ENCODE results near the gene MORC1.

The MORC1 gene

GRCh38 chr3:109155828-109156227 lies 37.9 kb upstream of the MORC1 start:
- Histone ChIP-seq H3K4me2 (ENCODE audit: insufficient read depth, low read length) (no peak overlapping the region), H3K79me2 (ENCODE audit: insufficient read depth, low read length) (no peaks in the 10 kb centered on the region), H3K4me1 (ENCODE audit: insufficient read depth, low read length) (no peaks in the 10 kb centered on the region), H3K36me3 (ENCODE audit: insufficient read depth, low read length) (no peaks in the 10 kb centered on the region), H3K9ac (ENCODE audit: low read depth, low read length) (no peak overlapping the region), H3K27ac (ENCODE audit: low read length) (no peak overlapping the region), H3K9me3 (ENCODE audit: insufficient read depth, low read length, severe bottlenecking) (no peaks in the 10 kb centered on the region), H2AFZ (ENCODE audit: low read depth, low read length) (no peak overlapping the region), H3K4me3 (ENCODE audit: low read depth in 1 of 2, low read length in 2 of 2) (no peak overlapping the region), H4K20me1 (ENCODE audit: insufficient read depth, low read length) (no peaks in the 10 kb centered on the region), H3K27me3 (ENCODE audit: insufficient read depth, low read length, poor library complexity) (no peaks in the 10 kb centered on the region)
- ATAC-seq (ENCODE audit: insufficient read depth, low read depth) (no peak), DNase-seq (no peak)
- TF ChIP-seq CTCF (IDR thresholded peaks at IDR 0.05; ENCODE audit: borderline replicate concordance, extremely low read depth, low read length, poor library complexity, severe bottlenecking), result no peak

- Histone ChIP-seq H3K27ac (ENCODE audit: low read length) (no peak overlapping the region), H3K4me2 (ENCODE audit: insufficient read depth, low read length) (no peak overlapping the region), H2AFZ (ENCODE audit: low read depth, low read length) (no peak overlapping the region), H3K9ac (ENCODE audit: low read depth, low read length) (no peak overlapping the region), H3K27me3 (ENCODE audit: insufficient read depth, low read length, poor library complexity) (no peaks in the 10 kb centered on the region), H4K20me1 (ENCODE audit: insufficient read depth, low read length) (no peaks in the 10 kb centered on the region), H3K4me3 (ENCODE audit: low read depth in 1 of 2, low read length in 2 of 2) (no peak overlapping the region), H3K9me3 (ENCODE audit: insufficient read depth, low read length, severe bottlenecking) (no peaks in the 10 kb centered on the region), H3K79me2 (ENCODE audit: insufficient read depth, low read length) (no peaks in the 10 kb centered on the region), H3K4me1 (ENCODE audit: insufficient read depth, low read length) (no peaks in the 10 kb centered on the region), H3K36me3 (ENCODE audit: insufficient read depth, low read length) (no peaks in the 10 kb centered on the region)
- TF ChIP-seq EZH2 (IDR thresholded peaks at IDR 0.05; ENCODE audit: borderline replicate concordance, low read depth, low read length, severe bottlenecking) (no peak), CTCF (IDR thresholded peaks at IDR 0.05; ENCODE audit: borderline replicate concordance, extremely low read depth, low read length, poor library complexity, severe bottlenecking) (no peak)
- no peak for DNase-seq
- ATAC-seq (ENCODE audit: insufficient read depth, low read depth), result no peak
Observed at GRCh38 chr3:109154979-109155378, 37.0 kb upstream of the MORC1 start.

- no peaks in the 10 kb centered on the region for H3K9me3 ChIP-seq (ENCODE audit: insufficient read depth, low read length, severe bottlenecking)
- no peaks in the 10 kb centered on the region for H3K36me3 ChIP-seq (ENCODE audit: insufficient read depth, low read length)
- no peaks in the 10 kb centered on the region for H3K27me3 ChIP-seq (ENCODE audit: insufficient read depth, low read length, poor library complexity)
- H3K4me1 ChIP-seq (ENCODE audit: insufficient read depth, low read length), result no peaks in the 10 kb centered on the region
- no peak overlapping the region for H2AFZ ChIP-seq (ENCODE audit: low read depth, low read length)
- TF ChIP-seq CTCF (IDR thresholded peaks at IDR 0.05; ENCODE audit: borderline replicate concordance, extremely low read depth, low read length, poor library complexity, severe bottlenecking), result no peak
- no peak for TF ChIP-seq EZH2 (IDR thresholded peaks at IDR 0.05; ENCODE audit: borderline replicate concordance, low read depth, low read length, severe bottlenecking)
- no peaks in the 10 kb centered on the region for H3K79me2 ChIP-seq (ENCODE audit: insufficient read depth, low read length)
- ATAC-seq (ENCODE audit: insufficient read depth, low read depth) (no peak), DNase-seq (no peak)
- no peaks in the 10 kb centered on the region for H4K20me1 ChIP-seq (ENCODE audit: insufficient read depth, low read length)
- no peak overlapping the region for H3K4me2 ChIP-seq (ENCODE audit: insufficient read depth, low read length)
- no peak overlapping the region for H3K9ac ChIP-seq (ENCODE audit: low read depth, low read length)
- H3K27ac ChIP-seq (ENCODE audit: low read length), result no peak overlapping the region
- no peak overlapping the region for H3K4me3 ChIP-seq (ENCODE audit: low read depth in 1 of 2, low read length in 2 of 2)
Observed at GRCh38 chr3:109152320-109152719, 34.4 kb upstream of the MORC1 start.

- Histone ChIP-seq H4K20me1 (ENCODE audit: insufficient read depth, low read length) (no peaks in the 10 kb centered on the region), H3K4me1 (ENCODE audit: insufficient read depth, low read length) (no peaks in the 10 kb centered on the region), H3K4me3 (ENCODE audit: low read depth in 1 of 2, low read length in 2 of 2) (no peak overlapping the region), H3K9ac (ENCODE audit: low read depth, low read length) (no peak overlapping the region), H2AFZ (ENCODE audit: low read depth, low read length) (no peak overlapping the region), H3K27me3 (ENCODE audit: insufficient read depth, low read length, poor library complexity) (no peaks in the 10 kb centered on the region), H3K4me2 (ENCODE audit: insufficient read depth, low read length) (no peak overlapping the region), H3K9me3 (ENCODE audit: insufficient read depth, low read length, severe bottlenecking) (no peaks in the 10 kb centered on the region), H3K27ac (ENCODE audit: low read length) (no peak overlapping the region), H3K36me3 (ENCODE audit: insufficient read depth, low read length) (no peaks in the 10 kb centered on the region), H3K79me2 (ENCODE audit: insufficient read depth, low read length) (no peaks in the 10 kb centered on the region)
- TF ChIP-seq CTCF (IDR thresholded peaks at IDR 0.05; ENCODE audit: borderline replicate concordance, extremely low read depth, low read length, poor library complexity, severe bottlenecking) (no peak), EZH2 (IDR thresholded peaks at IDR 0.05; ENCODE audit: borderline replicate concordance, low read depth, low read length, severe bottlenecking) (no peak)
- ATAC-seq (ENCODE audit: insufficient read depth, low read depth) (no peak), DNase-seq (no peak)
Observed at GRCh38 chr3:109149078-109149477, 31.1 kb upstream of the MORC1 start.

All from DND-41 (cell line).